Adrenal gland (tissue), 5 donors: Measurements from ENCODE around the gene CDH4.

Experiments used
- POLR2A ChIP-seq, 2 donors: fragments of 450-650 bp; IDR thresholded peaks; one replicate each; pipeline ENCODE4 v1.6.1; 2017; ENCODE audit warnings: antibody characterized with exemption in 2 of 2, mild to moderate bottlenecking in 2 of 2, moderate library complexity in 1 of 2
- TF ChIP-seq, protein P1 (sequence below), 6 experiments: fragments of 450-650 bp in 4 of 6; fragments of 200-600 bp in 2 of 6; sonication (generic) in 1 of 6; IDR thresholded peaks; 1 replicate in 5 of 6; 2 replicates in 1 of 6; pipeline versions ENCODE4 v1.5.1 to v1.8.0; 2016 to 2021; ENCODE audit warnings: antibody characterized with exemption in 6 of 6, mild to moderate bottlenecking in 2 of 6, moderate library complexity in 1 of 6
- donor health status: DM: no; HTN: no; CAD: no.

DNA sequence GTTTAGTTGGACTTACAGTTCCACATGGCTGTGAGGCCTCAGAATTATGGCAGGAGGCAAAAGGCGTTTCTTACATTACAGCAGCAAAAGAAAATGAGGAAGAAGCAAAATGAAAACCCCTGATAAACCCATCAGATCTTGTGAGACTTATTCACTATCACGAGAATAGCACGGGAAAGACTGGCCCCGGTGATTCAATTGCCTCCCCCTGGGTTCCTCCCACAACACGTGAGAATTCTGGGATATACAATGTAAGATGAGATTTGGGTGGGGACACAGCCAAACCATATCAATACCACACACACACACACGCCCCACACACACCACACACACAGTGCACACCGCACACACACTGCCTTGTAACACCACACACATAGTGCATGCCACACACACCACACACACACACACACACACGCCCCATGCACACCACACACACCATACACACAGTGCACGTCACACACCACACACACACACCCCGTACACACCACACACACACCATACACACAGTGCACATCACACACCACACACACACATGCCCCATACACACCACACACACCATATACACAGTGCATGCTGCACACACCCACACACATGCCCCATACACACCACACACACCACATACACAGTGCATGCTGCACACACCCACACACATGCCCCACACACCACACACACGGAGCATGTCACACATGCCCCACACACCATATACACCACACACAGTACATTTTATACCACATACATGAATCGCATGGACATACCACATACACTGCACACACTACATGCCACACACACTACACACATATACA, 503.1 kb downstream of the CDH4 start:
- TF ChIP-seq, protein P1, sequence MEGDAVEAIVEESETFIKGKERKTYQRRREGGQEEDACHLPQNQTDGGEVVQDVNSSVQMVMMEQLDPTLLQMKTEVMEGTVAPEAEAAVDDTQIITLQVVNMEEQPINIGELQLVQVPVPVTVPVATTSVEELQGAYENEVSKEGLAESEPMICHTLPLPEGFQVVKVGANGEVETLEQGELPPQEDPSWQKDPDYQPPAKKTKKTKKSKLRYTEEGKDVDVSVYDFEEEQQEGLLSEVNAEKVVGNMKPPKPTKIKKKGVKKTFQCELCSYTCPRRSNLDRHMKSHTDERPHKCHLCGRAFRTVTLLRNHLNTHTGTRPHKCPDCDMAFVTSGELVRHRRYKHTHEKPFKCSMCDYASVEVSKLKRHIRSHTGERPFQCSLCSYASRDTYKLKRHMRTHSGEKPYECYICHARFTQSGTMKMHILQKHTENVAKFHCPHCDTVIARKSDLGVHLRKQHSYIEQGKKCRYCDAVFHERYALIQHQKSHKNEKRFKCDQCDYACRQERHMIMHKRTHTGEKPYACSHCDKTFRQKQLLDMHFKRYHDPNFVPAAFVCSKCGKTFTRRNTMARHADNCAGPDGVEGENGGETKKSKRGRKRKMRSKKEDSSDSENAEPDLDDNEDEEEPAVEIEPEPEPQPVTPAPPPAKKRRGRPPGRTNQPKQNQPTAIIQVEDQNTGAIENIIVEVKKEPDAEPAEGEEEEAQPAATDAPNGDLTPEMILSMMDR (IDR thresholded peaks at IDR 0.05) = no peak
- no peak for TF ChIP-seq POLR2A (IDR thresholded peaks at IDR 0.05)
